Measurements from ENCODE around the gene MIA2. TPM values are rescaled to one million over a fixed set of nuclear protein-coding genes. Genes with fewer than 3 reads are reported as not detected.

Gene MIA2
- total RNA-seq, 1 experiment from 2014 or later, result 43.9 TPM

GRCh38 chr14:39302124-39302810, 68.6 kb downstream of the MIA2 start:
- H3K27ac ChIP-seq, result no peak overlapping the region
- no peak overlapping the region for H3K4me3 ChIP-seq
- TF ChIP-seq CTCF (conservative IDR thresholded peaks at IDR 0.05) (no peak), EZH2 (IDR thresholded peaks at IDR 0.05; ENCODE audit: low read depth) (no peak)
- no peaks in the 10 kb centered on the region for H4K20me1 ChIP-seq (ENCODE audit: insufficient read depth)
- ChIA-PET POLR2A (ENCODE audit: unreplicated experiment) (no interaction called here), CTCF (interaction anchor here (0.6 kb wide), 1 partner anchor 91 kb away, joined by 3 read pairs; no protein-coding TSS in a partner anchor)
- H3K4me1 ChIP-seq (replicated peaks; ENCODE audit: insufficient read depth), result no peaks in the 10 kb centered on the region
- no peak for DNase-seq
- peaks cover 5% of the 10 kb centered on the region; the same call in 1 of the 2 replicates for H3K36me3 ChIP-seq (ENCODE audit: low read depth)
- H3K4me2 ChIP-seq, result no peak overlapping the region
- no TSS peak for BruUV-seq (replicated peaks)
- H3K79me2 ChIP-seq (ENCODE audit: low read depth), result no peaks in the 10 kb centered on the region
- H2AFZ ChIP-seq, result no peak overlapping the region
- no peaks in the 10 kb centered on the region for H3K9me2 ChIP-seq (ENCODE audit: insufficient read depth)
- no peaks in the 10 kb centered on the region for H3K27me3 ChIP-seq (ENCODE audit: insufficient read depth, low read depth)
- intact Hi-C loops (cut with micrococcal nuclease; ENCODE audit: unreplicated experiment), result no loop called here
- H3K9me3 ChIP-seq (ENCODE audit: insufficient read depth, low read depth), result no peaks in the 10 kb centered on the region
- H3F3A ChIP-seq (ENCODE audit: insufficient read depth, low read depth), result peaks cover 4% of the 10 kb centered on the region; the same call in 1 of the 2 replicates

GRCh38 chr14:39303115-39303514, 69.4 kb downstream of the MIA2 start:
- CTCF ChIA-PET, result interaction anchor here (0.6 kb wide), 1 partner anchor 90 kb away, joined by 3 read pairs; no protein-coding TSS in a partner anchor
- POLR2A ChIA-PET (ENCODE audit: unreplicated experiment), result no interaction called here

GRCh38 chr14:39307815-39308214, 74.1 kb downstream of the MIA2 start:
- H2AFZ ChIP-seq, result no peak overlapping the region
- BruUV-seq (replicated peaks), result no TSS peak
- no peaks in the 10 kb centered on the region for H3K9me3 ChIP-seq (ENCODE audit: insufficient read depth, low read depth)
- H3K36me3 ChIP-seq (ENCODE audit: low read depth), result 0 out of 2 replicates have a peak, but pooled peaks cover 4% of the 10 kb centered on the region
- ChIA-PET POLR2A (ENCODE audit: unreplicated experiment) (interaction anchor here (0.6 to 0.7 kb wide), 2 partner anchors 183 to 1495 kb away, joined by 3 to 5 read pairs; no protein-coding TSS in a partner anchor), CTCF (no interaction called here)
- intact Hi-C loops (cut with micrococcal nuclease; ENCODE audit: unreplicated experiment), result no loop called here
- H3K27ac ChIP-seq, result no peak overlapping the region
- no peaks in the 10 kb centered on the region for H3K4me1 ChIP-seq (replicated peaks; ENCODE audit: insufficient read depth)
- H4K20me1 ChIP-seq (ENCODE audit: insufficient read depth), result no peaks in the 10 kb centered on the region
- TF ChIP-seq EZH2 (IDR thresholded peaks at IDR 0.05; ENCODE audit: low read depth), result no peak
- no peak for TF ChIP-seq CTCF (conservative IDR thresholded peaks at IDR 0.05)
- H3K4me3 ChIP-seq, result no peak overlapping the region
- H3K9me2 ChIP-seq (ENCODE audit: insufficient read depth), result no peaks in the 10 kb centered on the region
- H3K79me2 ChIP-seq (ENCODE audit: low read depth), result no peaks in the 10 kb centered on the region
- DNase-seq, result no peak
- 0 out of 2 replicates have a peak, but pooled peaks cover 4% of the 10 kb centered on the region for H3F3A ChIP-seq (ENCODE audit: insufficient read depth, low read depth)
- H3K27me3 ChIP-seq (ENCODE audit: insufficient read depth, low read depth), result no peaks in the 10 kb centered on the region
- H3K4me2 ChIP-seq, result no peak overlapping the region

More at GRCh38 chr14:39303115-39303514, 69.4 kb downstream of the MIA2 start:
- no TSS peak for BruUV-seq (replicated peaks)
- H3K9me2 ChIP-seq (ENCODE audit: insufficient read depth), result no peaks in the 10 kb centered on the region
- H3K36me3 ChIP-seq (ENCODE audit: low read depth), result peaks cover 5% of the 10 kb centered on the region; the same call in 1 of the 2 replicates
- H3K9me3 ChIP-seq (ENCODE audit: insufficient read depth, low read depth), result no peaks in the 10 kb centered on the region
- intact Hi-C loops (cut with micrococcal nuclease; ENCODE audit: unreplicated experiment), result no loop called here
- H3K27me3 ChIP-seq (ENCODE audit: insufficient read depth, low read depth), result no peaks in the 10 kb centered on the region
- TF ChIP-seq EZH2 (IDR thresholded peaks at IDR 0.05; ENCODE audit: low read depth), result no peak
- TF ChIP-seq CTCF (conservative IDR thresholded peaks at IDR 0.05), result no peak
- H3F3A ChIP-seq (ENCODE audit: insufficient read depth, low read depth), result peaks cover 4% of the 10 kb centered on the region; the same call in 1 of the 2 replicates
- DNase-seq, result no peak
- H3K4me1 ChIP-seq (replicated peaks; ENCODE audit: insufficient read depth), result no peaks in the 10 kb centered on the region
- no peak overlapping the region for H3K4me2 ChIP-seq
- no peak overlapping the region for H3K4me3 ChIP-seq
- H3K27ac ChIP-seq, result no peak overlapping the region
- no peak overlapping the region for H2AFZ ChIP-seq
- H3K79me2 ChIP-seq (ENCODE audit: low read depth), result no peaks in the 10 kb centered on the region
- H4K20me1 ChIP-seq (ENCODE audit: insufficient read depth), result no peaks in the 10 kb centered on the region
